ENCODE measurements around the gene STK25.
"Not testable (repeated sequence)": the region's sequence is repeated elsewhere in the genome, so short reads cannot be mapped to it uniquely, and the experiment has no call there.

STK25 gene

DNA sequence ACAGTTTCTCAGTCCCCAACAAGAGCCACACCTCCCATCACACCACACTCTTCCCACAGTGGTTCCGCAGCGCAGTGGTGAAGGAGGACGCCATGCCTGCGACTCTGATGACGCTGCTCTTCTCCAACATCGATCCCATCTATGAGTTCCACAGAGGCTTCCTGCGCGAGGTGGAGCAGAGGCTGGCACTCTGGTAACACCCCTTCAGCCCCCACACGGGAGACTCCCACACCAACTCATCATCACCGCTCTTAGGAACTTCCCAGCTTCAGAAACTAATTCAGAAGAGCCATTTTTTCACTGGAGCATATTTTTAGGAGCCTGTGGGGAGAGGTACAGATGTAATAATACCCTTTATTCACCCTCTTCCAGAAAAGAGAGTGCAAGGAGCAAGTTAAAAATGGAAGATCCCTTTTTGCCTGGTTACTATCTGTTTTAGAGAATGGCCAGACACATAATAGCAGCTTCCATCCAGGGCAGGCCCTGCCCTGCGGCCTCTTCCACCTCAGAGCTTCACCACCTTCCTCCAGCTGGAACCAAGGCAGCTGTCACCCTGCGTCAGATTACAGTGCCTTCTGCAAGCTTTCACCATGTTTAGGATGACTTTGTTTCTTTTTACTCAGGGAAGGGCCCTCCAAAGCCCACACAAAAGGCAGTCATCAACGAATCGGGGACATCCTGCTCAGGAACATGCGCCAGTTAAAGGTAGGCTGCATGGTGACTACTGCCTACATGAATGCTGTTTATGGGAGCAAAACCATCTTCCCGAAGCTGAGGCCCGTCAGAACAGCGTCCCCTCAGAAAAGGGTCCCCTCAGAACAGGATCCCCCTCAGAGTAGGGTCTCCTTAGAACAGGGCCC is 44.9 kb downstream of the STK25 start:
- ATAC-seq: no peak
- no peak for DNase-seq

DNA sequence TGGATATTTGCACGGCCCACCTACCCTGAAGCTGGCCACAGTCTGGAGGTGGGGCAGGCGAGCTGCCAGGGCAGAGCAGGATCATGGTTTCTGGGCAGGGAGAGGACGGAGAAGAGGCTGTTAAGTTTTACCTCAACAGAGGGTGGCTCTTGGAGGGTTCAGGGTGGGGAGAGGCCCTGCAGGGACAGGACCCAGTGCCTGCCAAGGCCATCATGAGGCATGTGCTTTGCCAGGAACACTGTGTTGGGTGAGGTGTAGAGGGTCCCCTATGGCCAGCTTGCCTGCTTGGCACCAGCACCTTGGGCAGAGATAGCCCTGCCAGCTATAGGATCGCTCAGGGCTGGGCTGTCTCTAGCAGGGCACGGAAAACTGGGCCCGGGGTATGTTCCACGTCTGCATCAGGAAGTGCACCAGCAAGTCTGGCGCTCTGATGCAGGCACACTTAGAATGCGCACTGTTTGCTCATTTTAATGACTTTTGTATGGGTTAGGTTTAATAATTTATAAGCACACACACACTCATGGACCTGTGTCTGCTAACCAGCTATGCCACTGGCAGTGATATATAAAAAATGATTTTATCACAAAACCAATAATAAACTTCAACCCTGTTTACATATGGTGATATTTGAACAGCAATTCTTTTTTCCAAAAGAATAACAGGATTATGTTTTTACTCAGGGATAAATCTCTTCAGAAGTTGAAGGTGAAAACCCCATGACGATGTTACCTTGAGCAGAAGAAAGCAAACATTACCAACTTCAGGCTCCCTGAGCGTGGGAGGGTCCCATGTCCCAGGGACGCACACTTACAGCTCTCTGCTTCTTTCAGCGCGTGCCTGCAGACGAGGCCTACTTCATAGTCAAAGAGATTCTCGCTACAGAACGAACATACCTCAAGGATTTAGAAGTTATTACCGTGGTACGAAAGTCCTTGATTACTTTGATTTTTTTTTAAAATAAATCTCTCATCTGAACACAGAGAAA is 46.4 kb downstream of the STK25 start:
- DNase-seq (no peak), ATAC-seq (no peak)

DNA sequence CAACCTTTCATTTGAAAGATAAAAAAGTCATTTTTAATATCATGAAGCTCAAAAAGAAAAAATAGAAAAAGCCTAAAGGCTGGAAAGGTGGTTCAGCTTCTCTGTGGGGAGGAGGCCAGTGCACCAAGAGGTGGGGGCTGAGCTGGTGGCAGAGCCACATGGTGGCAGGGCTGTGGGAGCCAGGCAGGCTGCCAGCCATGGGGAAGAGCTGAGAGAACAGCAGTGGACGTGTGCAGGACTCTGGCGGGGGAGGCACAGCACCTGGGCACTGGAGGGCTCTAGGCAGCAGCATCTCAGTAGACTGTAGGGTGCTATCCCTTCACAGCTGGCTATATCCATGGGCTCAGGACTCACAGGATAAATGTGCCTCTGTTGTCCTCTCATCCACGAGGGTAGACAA is 47.8 kb downstream of the STK25 start:
- no peak for ATAC-seq
- no peak for DNase-seq

DNA sequence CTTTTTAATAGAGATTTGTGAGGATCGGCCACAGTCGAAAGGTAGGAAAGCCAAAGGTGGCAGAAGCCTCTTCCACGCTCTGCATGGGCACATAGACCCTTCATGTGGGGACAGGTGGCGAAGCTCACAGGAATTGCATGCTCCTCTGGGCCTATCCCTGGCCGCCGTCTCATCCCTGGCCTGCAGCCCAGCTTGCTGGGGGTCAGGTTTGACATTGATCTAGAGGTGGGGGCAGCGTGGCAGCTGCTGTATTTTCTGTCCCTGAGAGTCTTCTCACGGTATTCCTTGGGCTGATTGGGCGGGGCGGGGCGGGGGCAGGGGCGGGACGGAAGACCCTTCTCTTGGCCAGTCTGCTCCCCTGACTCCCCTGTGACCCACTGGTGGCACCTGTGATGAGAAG is 48.9 kb downstream of the STK25 start:
- no peak for ATAC-seq
- DNase-seq: no peak

GRCh38 chr2:241458687-241459086 is 49.7 kb downstream of the STK25 start:
- no peak for DNase-seq

GRCh38 chr2:241456546-241456945 is 51.8 kb downstream of the STK25 start:
- DNase-seq: no peak
- no peak for ATAC-seq

More at GRCh38 chr2:241458687-241459086, 49.7 kb downstream of the STK25 start:
- ATAC-seq: no peak

GRCh38 chr2:241454837-241455485 is 53.4 kb downstream of the STK25 start:
- no peak for ATAC-seq
- DNase-seq: no peak

GRCh38 chr2:241453919-241454318 is 54.5 kb downstream of the STK25 start:
- ATAC-seq: not testable (repeated sequence)

GRCh38 chr2:241451840-241452506 is 56.4 kb downstream of the STK25 start:
- ATAC-seq: no peak

More at GRCh38 chr2:241453919-241454318, 54.5 kb downstream of the STK25 start:
- DNase-seq: not testable (repeated sequence)

GRCh38 chr2:241450092-241450491 is 58.3 kb downstream of the STK25 start:
- DNase-seq, ATAC-seq: not testable (repeated sequence)

More at GRCh38 chr2:241451840-241452506, 56.4 kb downstream of the STK25 start:
- DNase-seq: no peak

- ATAC-seq (peak; percentile 11), DNase-seq (no peak)
Measured at GRCh38 chr2:241445426-241445825, 63.0 kb downstream of the STK25 start.

GRCh38 chr2:241443486-241444223 is 64.7 kb downstream of the STK25 start:
- ATAC-seq: peak; percentile 86
- DNase-seq: peak; percentile 95

Measured in stimulated activated naive CD8-positive, alpha-beta T cell treated with anti-CD3 and anti-CD28 coated beads, Interleukin-15, Interleukin-2, amounts not matched to agents 100 U/mL and 50 U/mL, for 24 hours (primary cell).